ENCODE data around the gene SERPINE1. TPM values are rescaled to one million over a fixed set of nuclear protein-coding genes. Genes with fewer than 3 reads are reported as not detected.

The SERPINE1 gene
- total and polyA plus RNA-seq, 2 of the 13 experiments (the other 11 are each of a cell fraction or from before 2014, with no cell fraction given), result 21.2 to 1,576 TPM

DNA sequence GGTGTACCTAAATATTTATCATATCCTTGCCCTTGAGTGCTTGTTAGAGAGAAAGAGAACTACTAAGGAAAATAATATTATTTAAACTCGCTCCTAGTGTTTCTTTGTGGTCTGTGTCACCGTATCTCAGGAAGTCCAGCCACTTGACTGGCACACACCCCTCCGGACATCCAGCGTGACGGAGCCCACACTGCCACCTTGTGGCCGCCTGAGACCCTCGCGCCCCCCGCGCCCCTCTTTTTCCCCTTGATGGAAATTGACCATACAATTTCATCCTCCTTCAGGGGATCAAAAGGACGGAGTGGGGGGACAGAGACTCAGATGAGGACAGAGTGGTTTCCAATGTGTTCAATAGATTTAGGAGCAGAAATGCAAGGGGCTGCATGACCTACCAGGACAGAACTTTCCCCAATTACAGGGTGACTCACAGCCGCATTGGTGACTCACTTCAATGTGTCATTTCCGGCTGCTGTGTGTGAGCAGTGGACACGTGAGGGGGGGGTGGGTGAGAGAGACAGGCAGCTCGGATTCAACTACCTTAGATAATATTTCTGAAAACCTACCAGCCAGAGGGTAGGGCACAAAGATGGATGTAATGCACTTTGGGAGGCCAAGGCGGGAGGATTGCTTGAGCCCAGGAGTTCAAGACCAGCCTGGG lies 11.4 kb downstream of the SERPINE1 start (continued):
- TF ChIP-seq, protein P1, sequence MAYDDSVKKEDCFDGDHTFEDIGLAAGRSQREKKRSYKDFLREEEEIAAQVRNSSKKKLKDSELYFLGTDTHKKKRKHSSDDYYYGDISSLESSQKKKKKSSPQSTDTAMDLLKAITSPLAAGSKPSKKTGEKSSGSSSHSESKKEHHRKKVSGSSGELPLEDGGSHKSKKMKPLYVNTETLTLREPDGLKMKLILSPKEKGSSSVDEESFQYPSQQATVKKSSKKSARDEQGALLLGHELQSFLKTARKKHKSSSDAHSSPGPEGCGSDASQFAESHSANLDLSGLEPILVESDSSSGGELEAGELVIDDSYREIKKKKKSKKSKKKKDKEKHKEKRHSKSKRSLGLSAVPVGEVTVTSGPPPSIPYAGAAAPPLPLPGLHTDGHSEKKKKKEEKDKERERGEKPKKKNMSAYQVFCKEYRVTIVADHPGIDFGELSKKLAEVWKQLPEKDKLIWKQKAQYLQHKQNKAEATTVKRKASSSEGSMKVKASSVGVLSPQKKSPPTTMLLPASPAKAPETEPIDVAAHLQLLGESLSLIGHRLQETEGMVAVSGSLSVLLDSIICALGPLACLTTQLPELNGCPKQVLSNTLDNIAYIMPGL (CRISPR knock-in tag; IDR thresholded peaks at IDR 0.05; ENCODE audit: borderline replicate concordance in 1 of 2, low read depth in 1 of 2), result peak in 1 of 2 experiments; percentile 10; a peak in 1 of 4 replicates
- TF ChIP-seq SMAD3 (CRISPR knock-in tag; IDR thresholded peaks at IDR 0.05), result peak; percentile 51; the same call in 1 of the 2 replicates
- peak; percentile 90 for TF ChIP-seq SAFB2 (CRISPR knock-in tag; IDR thresholded peaks at IDR 0.05; ENCODE audit: borderline replicate concordance, low read depth)
- TF ChIP-seq, protein P2, sequence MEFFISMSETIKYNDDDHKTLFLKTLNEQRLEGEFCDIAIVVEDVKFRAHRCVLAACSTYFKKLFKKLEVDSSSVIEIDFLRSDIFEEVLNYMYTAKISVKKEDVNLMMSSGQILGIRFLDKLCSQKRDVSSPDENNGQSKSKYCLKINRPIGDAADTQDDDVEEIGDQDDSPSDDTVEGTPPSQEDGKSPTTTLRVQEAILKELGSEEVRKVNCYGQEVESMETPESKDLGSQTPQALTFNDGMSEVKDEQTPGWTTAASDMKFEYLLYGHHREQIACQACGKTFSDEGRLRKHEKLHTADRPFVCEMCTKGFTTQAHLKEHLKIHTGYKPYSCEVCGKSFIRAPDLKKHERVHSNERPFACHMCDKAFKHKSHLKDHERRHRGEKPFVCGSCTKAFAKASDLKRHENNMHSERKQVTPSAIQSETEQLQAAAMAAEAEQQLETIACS (CRISPR knock-in tag; IDR thresholded peaks at IDR 0.05), result no peak
- no peak for TF ChIP-seq HHEX (CRISPR knock-in tag; IDR thresholded peaks at IDR 0.05)
- no peak for TF ChIP-seq ZNF780A (CRISPR knock-in tag; IDR thresholded peaks at IDR 0.05)
- TF ChIP-seq, protein P3, sequence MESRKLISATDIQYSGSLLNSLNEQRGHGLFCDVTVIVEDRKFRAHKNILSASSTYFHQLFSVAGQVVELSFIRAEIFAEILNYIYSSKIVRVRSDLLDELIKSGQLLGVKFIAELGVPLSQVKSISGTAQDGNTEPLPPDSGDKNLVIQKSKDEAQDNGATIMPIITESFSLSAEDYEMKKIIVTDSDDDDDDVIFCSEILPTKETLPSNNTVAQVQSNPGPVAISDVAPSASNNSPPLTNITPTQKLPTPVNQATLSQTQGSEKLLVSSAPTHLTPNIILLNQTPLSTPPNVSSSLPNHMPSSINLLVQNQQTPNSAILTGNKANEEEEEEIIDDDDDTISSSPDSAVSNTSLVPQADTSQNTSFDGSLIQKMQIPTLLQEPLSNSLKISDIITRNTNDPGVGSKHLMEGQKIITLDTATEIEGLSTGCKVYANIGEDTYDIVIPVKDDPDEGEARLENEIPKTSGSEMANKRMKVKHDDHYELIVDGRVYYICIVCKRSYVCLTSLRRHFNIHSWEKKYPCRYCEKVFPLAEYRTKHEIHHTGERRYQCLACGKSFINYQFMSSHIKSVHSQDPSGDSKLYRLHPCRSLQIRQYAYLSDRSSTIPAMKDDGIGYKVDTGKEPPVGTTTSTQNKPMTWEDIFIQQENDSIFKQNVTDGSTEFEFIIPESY (CRISPR knock-in tag; IDR thresholded peaks at IDR 0.05), result no peak
- TF ChIP-seq GATAD2A (CRISPR knock-in tag; IDR thresholded peaks at IDR 0.05), result peak; percentile 54; the same call in 1 of the 2 replicates
- no peak for TF ChIP-seq TSC22D2 (CRISPR knock-in tag; IDR thresholded peaks at IDR 0.05; ENCODE audit: borderline replicate concordance)
- TF ChIP-seq ZNF746 (CRISPR knock-in tag; IDR thresholded peaks at IDR 0.05), result no peak
- TF ChIP-seq, protein P4, sequence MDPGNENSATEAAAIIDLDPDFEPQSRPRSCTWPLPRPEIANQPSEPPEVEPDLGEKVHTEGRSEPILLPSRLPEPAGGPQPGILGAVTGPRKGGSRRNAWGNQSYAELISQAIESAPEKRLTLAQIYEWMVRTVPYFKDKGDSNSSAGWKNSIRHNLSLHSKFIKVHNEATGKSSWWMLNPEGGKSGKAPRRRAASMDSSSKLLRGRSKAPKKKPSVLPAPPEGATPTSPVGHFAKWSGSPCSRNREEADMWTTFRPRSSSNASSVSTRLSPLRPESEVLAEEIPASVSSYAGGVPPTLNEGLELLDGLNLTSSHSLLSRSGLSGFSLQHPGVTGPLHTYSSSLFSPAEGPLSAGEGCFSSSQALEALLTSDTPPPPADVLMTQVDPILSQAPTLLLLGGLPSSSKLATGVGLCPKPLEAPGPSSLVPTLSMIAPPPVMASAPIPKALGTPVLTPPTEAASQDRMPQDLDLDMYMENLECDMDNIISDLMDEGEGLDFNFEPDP (CRISPR knock-in tag; conservative IDR thresholded peaks at IDR 0.05), result no peak
- TF ChIP-seq ZNF615 (CRISPR knock-in tag; IDR thresholded peaks at IDR 0.05; ENCODE audit: borderline replicate concordance), result no peak
- TF ChIP-seq ZNF670 (CRISPR knock-in tag; IDR thresholded peaks at IDR 0.05; ENCODE audit: borderline replicate concordance), result no peak; the same call in 1 of the 2 replicates
- TF ChIP-seq HNF4G (IDR thresholded peaks at IDR 0.05; ENCODE audit: borderline replicate concordance, low read depth, low read length), result no peak
- TF ChIP-seq HNF4G (CRISPR knock-in tag; IDR thresholded peaks at IDR 0.05; ENCODE audit: borderline replicate concordance, low read depth), result 0 out of 2 replicates have a peak, but pooled peaks have one; percentile 38
- TF ChIP-seq ATF7 (IDR thresholded peaks at IDR 0.05), result peak; percentile 24; the same call in 1 of the 2 replicates
- no peak for TF ChIP-seq ATF7 (CRISPR knock-in tag; IDR thresholded peaks at IDR 0.05)
- TF ChIP-seq, protein P5, sequence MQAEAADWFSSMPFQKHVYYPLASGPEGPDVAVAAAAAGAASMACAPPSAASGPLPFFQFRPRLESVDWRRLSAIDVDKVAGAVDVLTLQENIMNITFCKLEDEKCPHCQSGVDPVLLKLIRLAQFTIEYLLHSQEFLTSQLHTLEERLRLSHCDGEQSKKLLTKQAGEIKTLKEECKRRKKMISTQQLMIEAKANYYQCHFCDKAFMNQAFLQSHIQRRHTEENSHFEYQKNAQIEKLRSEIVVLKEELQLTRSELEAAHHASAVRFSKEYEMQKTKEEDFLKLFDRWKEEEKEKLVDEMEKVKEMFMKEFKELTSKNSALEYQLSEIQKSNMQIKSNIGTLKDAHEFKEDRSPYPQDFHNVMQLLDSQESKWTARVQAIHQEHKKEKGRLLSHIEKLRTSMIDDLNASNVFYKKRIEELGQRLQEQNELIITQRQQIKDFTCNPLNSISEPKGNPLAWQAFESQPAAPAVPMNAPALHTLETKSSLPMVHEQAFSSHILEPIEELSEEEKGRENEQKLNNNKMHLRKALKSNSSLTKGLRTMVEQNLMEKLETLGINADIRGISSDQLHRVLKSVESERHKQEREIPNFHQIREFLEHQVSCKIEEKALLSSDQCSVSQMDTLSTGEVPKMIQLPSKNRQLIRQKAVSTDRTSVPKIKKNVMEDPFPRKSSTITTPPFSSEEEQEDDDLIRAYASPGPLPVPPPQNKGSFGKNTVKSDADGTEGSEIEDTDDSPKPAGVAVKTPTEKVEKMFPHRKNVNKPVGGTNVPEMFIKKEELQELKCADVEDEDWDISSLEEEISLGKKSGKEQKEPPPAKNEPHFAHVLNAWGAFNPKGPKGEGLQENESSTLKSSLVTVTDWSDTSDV (CRISPR knock-in tag; IDR thresholded peaks at IDR 0.05), result no peak

Measured in HepG2 (cell line).